Liver (tissue), 9 donors: ENCODE measurements around the gene A4GALT. TPM values are rescaled to one million over a fixed set of nuclear protein-coding genes. Genes with fewer than 3 reads are reported as not detected.

Experiments
- DNase-seq: peaks from one replicate; pipeline ENCODE4 v3.0.0-alpha.2; 2017; ENCODE audit warnings: low spot score
- H3K27ac ChIP-seq, 2 donors: one replicate each; pipeline ENCODE4 v1.7.0; 2013; ENCODE audit warnings: inconsistent platforms in 2 of 2, low read length in 2 of 2, control low read depth in 1 of 2, low read depth in 1 of 2, mild to moderate bottlenecking in 1 of 2
- H3K27me3 ChIP-seq, 4 donors: one replicate each; pipeline versions ENCODE4 v1.6.1 to v1.7.0; 2013; ENCODE audit warnings: low read length in 3 of 4, inconsistent platforms in 1 of 4, mild to moderate bottlenecking in 1 of 4, moderate library complexity in 1 of 4; ENCODE audit not compliant: control insufficient read depth in 4 of 4, insufficient read depth in 4 of 4
- H3K36me3 ChIP-seq, 4 donors: one replicate each; pipeline versions ENCODE4 v1.6.1 to v1.7.0; 2013; ENCODE audit warnings: low read length in 3 of 4, mild to moderate bottlenecking in 3 of 4, low read depth in 1 of 4, moderate library complexity in 1 of 4; ENCODE audit not compliant: control insufficient read depth in 4 of 4, insufficient read depth in 3 of 4
- H3K4me1 ChIP-seq, 4 donors: one replicate each; pipeline versions ENCODE4 v1.6.1 to v1.7.0; 2013; ENCODE audit warnings: low read length in 3 of 4, mild to moderate bottlenecking in 3 of 4, moderate library complexity in 1 of 4; ENCODE audit not compliant: control insufficient read depth in 4 of 4, insufficient read depth in 4 of 4
- H3K4me3 ChIP-seq, 3 donors: one replicate each; pipeline versions ENCODE4 v1.6.1 to v1.7.0; 2013; ENCODE audit warnings: low read length in 3 of 3, control low read depth in 1 of 3, low read depth in 1 of 3, mild to moderate bottlenecking in 1 of 3
- H3K9ac ChIP-seq, 2 donors: one replicate each; pipeline ENCODE4 v1.7.0; 2013; ENCODE audit warnings: low read length in 2 of 2, mild to moderate bottlenecking in 2 of 2, moderate library complexity in 2 of 2, control low read depth in 1 of 2, low read depth in 1 of 2
- H3K9me3 ChIP-seq, 4 donors: one replicate each; pipeline versions ENCODE4 v1.6.1 to v1.7.0; 2013; ENCODE audit warnings: low read length in 3 of 4; ENCODE audit not compliant: control insufficient read depth in 4 of 4
- ATF3 ChIP-seq: IDR thresholded peaks from 2 replicates; pipeline ENCODE4 v1.6.1; 2016; ENCODE audit warnings: antibody characterized with exemption
- CTCF ChIP-seq: fragments of 150-350 bp; IDR thresholded peaks from 2 replicates; pipeline ENCODE4 v1.5.1; 2017; ENCODE audit warnings: improper control_type of control experiment, low read depth, low read length; ENCODE audit not compliant: missing input control
- EGR1 ChIP-seq, 2 donors: IDR thresholded peaks; 2 replicates each; pipeline ENCODE4 v1.6.1; 2016 to 2018; ENCODE audit warnings: antibody characterized with exemption in 2 of 2, low read depth in 2 of 2
- FOXA1 ChIP-seq: IDR thresholded peaks from 2 replicates; pipeline ENCODE4 v1.6.1; 2016; ENCODE audit warnings: antibody characterized with exemption
- GABPA ChIP-seq, 2 donors: IDR thresholded peaks in 1 of 2; conservative IDR thresholded peaks in 1 of 2; 2 replicates each; pipeline ENCODE4 v1.6.1; 2016; ENCODE audit warnings: antibody characterized with exemption in 2 of 2, mild to moderate bottlenecking in 1 of 2, moderate library complexity in 1 of 2
- HNF4A ChIP-seq, 2 donors: conservative IDR thresholded peaks; 2 replicates each; pipeline ENCODE4 v1.6.1; 2016; ENCODE audit warnings: antibody characterized with exemption in 2 of 2, mild to moderate bottlenecking in 2 of 2
- JUND ChIP-seq, 2 donors: IDR thresholded peaks; 2 replicates each; pipeline ENCODE4 v1.6.1; 2016; ENCODE audit warnings: antibody characterized with exemption in 2 of 2
- MAX ChIP-seq: IDR thresholded peaks from 2 replicates; pipeline ENCODE4 v1.6.1; 2016; ENCODE audit warnings: antibody characterized with exemption
- NR2F2 ChIP-seq: IDR thresholded peaks from 2 replicates; pipeline ENCODE4 v1.6.1; 2016; ENCODE audit warnings: antibody characterized with exemption
- RAD21 ChIP-seq, 2 donors: IDR thresholded peaks; 2 replicates each; pipeline ENCODE4 v1.6.1; 2016; ENCODE audit warnings: antibody characterized with exemption in 2 of 2, mild to moderate bottlenecking in 2 of 2
- RXRA ChIP-seq, 2 donors: IDR thresholded peaks; 2 replicates each; pipeline ENCODE4 v1.6.1; 2017 to 2018; ENCODE audit warnings: antibody characterized with exemption in 2 of 2, mild to moderate bottlenecking in 1 of 2
- SP1 ChIP-seq: IDR thresholded peaks from 2 replicates; pipeline ENCODE4 v1.6.1; 2018; ENCODE audit warnings: antibody characterized with exemption, mild to moderate bottlenecking
- TAF1 ChIP-seq: conservative IDR thresholded peaks from 2 replicates; pipeline ENCODE4 v1.6.1; 2016; ENCODE audit warnings: antibody characterized with exemption, mild to moderate bottlenecking
- YY1 ChIP-seq: IDR thresholded peaks from 2 replicates; pipeline ENCODE4 v1.6.1; 2016; ENCODE audit warnings: antibody characterized with exemption, mild to moderate bottlenecking
- WGBS: extraction: QIAGEN DNeasy Blood & Tissue Kit; methylation state at CpG from one replicate; pipeline ENCODE4 v1.1.7; 2013; 5-methylcytosine and 5-hydroxymethylcytosine counted together
- polyA plus RNA-seq, 2 donors: library from polyadenylated mRNA; stranded (reverse) in 1 of 2; unstranded in 1 of 2; fragments of 200-250 nt in 1 of 2; fragments of >200 nt in 1 of 2; fragmentation: Nextera tagmentation in 1 of 2; extraction: Ambion mirVana in 1 of 2; gene quantifications; one replicate each; pipeline versions ENCODE4 v1.2.1 to v1.2.3, GENCODE V29; 2013 to 2015
- total RNA-seq, 2 donors: library from RNA; depleted of rRNA; stranded (reverse); fragments of >200 nt; gene quantifications; one replicate each; pipeline ENCODE4 v1.2.3, GENCODE V29; 2014
- TF ChIP-seq, protein P1 (sequence below): IDR thresholded peaks from 2 replicates; pipeline ENCODE4 v1.6.1; 2016; ENCODE audit warnings: antibody characterized with exemption, mild to moderate bottlenecking
- donor health status: healthy.
- donor health status: healthy.
- donor health status: healthy.
- donor health status: healthy.
- donor health status: healthy.

The A4GALT gene
- total and polyA plus RNA-seq, 4 donors = 1.6 to 8.2 (median 2.0) TPM

DNA sequence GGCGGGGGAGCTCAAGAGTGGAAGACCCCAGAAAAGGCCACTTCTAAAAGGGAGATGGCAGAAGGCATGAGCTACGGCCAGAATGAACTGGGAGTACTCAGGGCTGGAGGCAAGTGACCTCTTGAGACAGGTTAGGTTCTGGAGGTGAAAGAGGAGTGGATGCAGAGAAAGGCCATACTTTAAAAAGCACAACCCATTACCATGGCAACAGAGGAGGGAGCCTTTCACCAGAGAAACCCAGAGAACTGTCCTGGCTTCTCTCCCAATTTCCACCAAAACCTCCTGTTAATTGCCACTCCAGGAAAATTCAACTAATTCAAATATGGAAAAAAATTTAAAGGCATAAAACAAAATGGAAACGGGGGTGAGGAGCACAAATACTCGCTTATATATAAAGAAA lies 15.8 kb downstream of the A4GALT start:
- Histone ChIP-seq H3K27ac (no peak overlapping the region), H3K27me3 (no peaks in the 10 kb centered on the region), H3K36me3 (no peaks in the 10 kb centered on the region), H3K4me3 (no peak overlapping the region), H3K9ac (no peak overlapping the region), H3K9me3 (no peaks in the 10 kb centered on the region), H3K4me1 (no peaks in the 10 kb centered on the region)
- no peak for DNase-seq
- TF ChIP-seq YY1 = no peak
- no peak for TF ChIP-seq EGR1 (IDR thresholded peaks at IDR 0.05; ENCODE audit: low read depth in 2 of 2)
- TF ChIP-seq ATF3 = no peak
- no peak for TF ChIP-seq RXRA (IDR thresholded peaks at IDR 0.05)
- no peak for TF ChIP-seq MAX
- no peak for TF ChIP-seq GABPA (IDR thresholded peaks at IDR 0.05 in 1 of 2, conservative IDR thresholded peaks at IDR 0.05 in 1 of 2)
- 88% methylated on average over 4 of the region's 4 CpGs for WGBS

GRCh38 chr22:42702675-42703074 lies 18.0 kb downstream of the A4GALT start:
- Histone ChIP-seq H3K4me1 (no peaks in the 10 kb centered on the region), H3K27ac (no peak overlapping the region)

DNA sequence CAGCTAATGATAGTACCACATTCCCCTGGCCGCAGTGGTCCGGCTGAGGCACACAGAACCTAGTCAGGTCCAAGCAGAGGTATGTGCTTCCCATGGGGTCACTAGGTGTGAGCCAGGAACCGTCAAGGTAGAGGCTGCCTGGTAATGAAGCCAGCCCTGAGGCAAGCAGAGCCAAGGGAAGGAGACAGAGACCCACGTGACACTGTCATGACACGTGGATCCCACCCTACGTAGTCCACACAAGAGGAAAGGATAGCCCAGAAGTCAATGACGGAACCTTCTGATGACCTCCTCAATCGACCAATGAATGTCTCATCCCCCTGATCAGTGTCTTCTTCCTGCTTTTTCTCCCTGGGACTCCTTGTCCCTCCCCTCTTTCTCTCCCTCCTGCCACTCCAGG lies 19.0 kb downstream of the A4GALT start:
- Histone ChIP-seq H3K9me3 (no peaks in the 10 kb centered on the region), H3K4me1 (no peaks in the 10 kb centered on the region), H3K36me3 (no peaks in the 10 kb centered on the region), H3K27me3 (no peaks in the 10 kb centered on the region), H3K4me3 (no peak overlapping the region), H3K27ac (no peak overlapping the region), H3K9ac (no peak overlapping the region)
- WGBS = 90% methylated on average over 8 of the region's 8 CpGs
- TF ChIP-seq RXRA (IDR thresholded peaks at IDR 0.05) (no peak), SP1 (no peak), HNF4A (conservative IDR thresholded peaks at IDR 0.05) (no peak), YY1 (no peak), TAF1 (no peak)
- no peak for DNase-seq

More at GRCh38 chr22:42702675-42703074, 18.0 kb downstream of the A4GALT start:
- Histone ChIP-seq H3K27me3 (no peaks in the 10 kb centered on the region), H3K4me3 (no peak overlapping the region), H3K9ac (no peak overlapping the region), H3K9me3 (no peaks in the 10 kb centered on the region), H3K36me3 (no peaks in the 10 kb centered on the region)
- 93% methylated on average over 13 of the region's 13 CpGs for WGBS
- no peak for TF ChIP-seq SP1
- TF ChIP-seq RXRA (IDR thresholded peaks at IDR 0.05) = no peak
- TF ChIP-seq EGR1 (IDR thresholded peaks at IDR 0.05; ENCODE audit: low read depth in 2 of 2) = no peak
- TF ChIP-seq RAD21 (IDR thresholded peaks at IDR 0.05) = no peak
- TF ChIP-seq TAF1 = no peak
- no peak for TF ChIP-seq ATF3
- no peak for TF ChIP-seq HNF4A (conservative IDR thresholded peaks at IDR 0.05)
- no peak for TF ChIP-seq JUND (IDR thresholded peaks at IDR 0.05)
- no peak for DNase-seq

DNA sequence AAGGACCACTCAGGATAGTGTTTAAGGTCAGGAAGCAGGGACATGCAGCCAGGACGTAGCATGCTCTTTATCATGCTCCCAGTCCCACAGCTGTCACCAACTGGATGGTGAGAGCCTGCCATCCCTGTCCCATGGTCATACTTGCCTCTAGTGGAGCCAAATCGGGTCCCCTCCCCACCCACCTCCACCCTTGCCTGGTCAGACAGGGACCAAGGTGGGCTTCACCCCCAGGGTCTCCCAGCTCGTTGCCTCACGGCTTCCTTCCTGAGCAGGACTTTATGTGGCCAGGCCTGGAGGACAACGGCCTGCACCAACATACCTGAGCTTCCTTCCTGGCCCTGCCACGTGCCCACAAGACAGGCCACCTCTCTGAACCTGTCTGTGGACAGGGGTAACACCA lies 19.8 kb downstream of the A4GALT start:
- no peak overlapping the region for H3K27ac ChIP-seq
- WGBS = 78% methylated on average over 6 of the region's 6 CpGs
- TF ChIP-seq, protein P1, sequence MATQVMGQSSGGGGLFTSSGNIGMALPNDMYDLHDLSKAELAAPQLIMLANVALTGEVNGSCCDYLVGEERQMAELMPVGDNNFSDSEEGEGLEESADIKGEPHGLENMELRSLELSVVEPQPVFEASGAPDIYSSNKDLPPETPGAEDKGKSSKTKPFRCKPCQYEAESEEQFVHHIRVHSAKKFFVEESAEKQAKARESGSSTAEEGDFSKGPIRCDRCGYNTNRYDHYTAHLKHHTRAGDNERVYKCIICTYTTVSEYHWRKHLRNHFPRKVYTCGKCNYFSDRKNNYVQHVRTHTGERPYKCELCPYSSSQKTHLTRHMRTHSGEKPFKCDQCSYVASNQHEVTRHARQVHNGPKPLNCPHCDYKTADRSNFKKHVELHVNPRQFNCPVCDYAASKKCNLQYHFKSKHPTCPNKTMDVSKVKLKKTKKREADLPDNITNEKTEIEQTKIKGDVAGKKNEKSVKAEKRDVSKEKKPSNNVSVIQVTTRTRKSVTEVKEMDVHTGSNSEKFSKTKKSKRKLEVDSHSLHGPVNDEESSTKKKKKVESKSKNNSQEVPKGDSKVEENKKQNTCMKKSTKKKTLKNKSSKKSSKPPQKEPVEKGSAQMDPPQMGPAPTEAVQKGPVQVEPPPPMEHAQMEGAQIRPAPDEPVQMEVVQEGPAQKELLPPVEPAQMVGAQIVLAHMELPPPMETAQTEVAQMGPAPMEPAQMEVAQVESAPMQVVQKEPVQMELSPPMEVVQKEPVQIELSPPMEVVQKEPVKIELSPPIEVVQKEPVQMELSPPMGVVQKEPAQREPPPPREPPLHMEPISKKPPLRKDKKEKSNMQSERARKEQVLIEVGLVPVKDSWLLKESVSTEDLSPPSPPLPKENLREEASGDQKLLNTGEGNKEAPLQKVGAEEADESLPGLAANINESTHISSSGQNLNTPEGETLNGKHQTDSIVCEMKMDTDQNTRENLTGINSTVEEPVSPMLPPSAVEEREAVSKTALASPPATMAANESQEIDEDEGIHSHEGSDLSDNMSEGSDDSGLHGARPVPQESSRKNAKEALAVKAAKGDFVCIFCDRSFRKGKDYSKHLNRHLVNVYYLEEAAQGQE = no peak
- TF ChIP-seq FOXA1 = no peak
- no peak for TF ChIP-seq RXRA (IDR thresholded peaks at IDR 0.05)
- TF ChIP-seq RAD21 (IDR thresholded peaks at IDR 0.05) = no peak
- TF ChIP-seq NR2F2 = no peak
- no peak for TF ChIP-seq CTCF
- no peak for TF ChIP-seq ATF3

More for the DNA sequence above, 19.8 kb downstream of the A4GALT start:
- DNase-seq = no peak
- Histone ChIP-seq H3K36me3 (no peaks in the 10 kb centered on the region), H3K4me1 (no peaks in the 10 kb centered on the region), H3K4me3 (no peak overlapping the region), H3K9ac (no peak overlapping the region), H3K9me3 (no peaks in the 10 kb centered on the region), H3K27me3 (no peaks in the 10 kb centered on the region)
